HG03521 (cell line): Measurements from ENCODE around the gene NFE2L3.
A peak's percentile ranks its signal among the peaks of the same experiment; 100 is the strongest.

Experiments used
- ATAC-seq: cut with Tn5 transposase; IDR thresholded peaks from one replicate; pipeline ENCODE4 v1.9.1; 2021; ENCODE audit warnings: mild to moderate bottlenecking, moderate library complexity; ENCODE audit not compliant: unreplicated experiment

The NFE2L3 gene

GRCh38 chr7:26198781-26199169 lies 46.8 kb downstream of the NFE2L3 start:
- no peak for ATAC-seq

GRCh38 chr7:26199301-26200037 lies 47.5 kb downstream of the NFE2L3 start:
- no peak for ATAC-seq

GRCh38 chr7:26200038-26200443 lies 48.0 kb downstream of the NFE2L3 start:
- peak; percentile 9 for ATAC-seq

GRCh38 chr7:26200444-26201246 lies 48.6 kb downstream of the NFE2L3 start, which contains the start of gene HNRNPA2B1:
Gene HNRNPA2B1 (minus strand): TSS chr7:26200746. CDS start chr7:26200577, 169 bp downstream.
- peak; percentile 60 for ATAC-seq

GRCh38 chr7:26201247-26202018 lies 49.4 kb downstream of the NFE2L3 start, which contains the start of gene CBX3:
Gene CBX3 (plus strand): TSS chr7:26201745. CDS start chr7:26202999, 1,254 bp downstream.
- peak; percentile 40 for ATAC-seq

GRCh38 chr7:26202019-26202990 lies 50.3 kb downstream of the NFE2L3 start:
- ATAC-seq, result peak; percentile 1

GRCh38 chr7:26203016-26203415 lies 51.0 kb downstream of the NFE2L3 start:
- no peak for ATAC-seq

GRCh38 chr7:26208040-26208439 lies 56.0 kb downstream of the NFE2L3 start:
- ATAC-seq, result no peak

- no peak for ATAC-seq
These were observed 61.1 kb downstream of the NFE2L3 start for GRCh38 chr7:26212921-26213718.

- no peak for ATAC-seq
These were observed 62.0 kb downstream of the NFE2L3 start for GRCh38 chr7:26213807-26214515.

GRCh38 chr7:26216049-26216448 lies 64.1 kb downstream of the NFE2L3 start:
- ATAC-seq, result no peak

GRCh38 chr7:26224359-26224758 lies 72.4 kb downstream of the NFE2L3 start:
- ATAC-seq, result no peak

GRCh38 chr7:26227987-26228386 lies 76.0 kb downstream of the NFE2L3 start:
- ATAC-seq, result no peak

- ATAC-seq, result no peak
These were observed 82.0 kb downstream of the NFE2L3 start for GRCh38 chr7:26233902-26234511.
